ENCODE results near the gene BRD2. TPM values are rescaled to one million over a fixed set of nuclear protein-coding genes. Genes with fewer than 3 reads are reported as not detected.

The BRD2 gene
- total RNA-seq, 1 experiment from 2014 or later = 222 TPM

- TF ChIP-seq ZBTB43 (CRISPR knock-in tag; IDR thresholded peaks at IDR 0.05) = peak; percentile 69
- peak; percentile 73; the same call in 1 of the 2 replicates for TF ChIP-seq KAT7 (CRISPR knock-in tag; IDR thresholded peaks at IDR 0.05; ENCODE audit: borderline replicate concordance)
- no peak for TF ChIP-seq ZNF121 (CRISPR knock-in tag; IDR thresholded peaks at IDR 0.05)
- no peak for TF ChIP-seq ZNF532 (CRISPR knock-in tag; IDR thresholded peaks at IDR 0.05; ENCODE audit: borderline replicate concordance)
- no peak for TF ChIP-seq ZNF671 (CRISPR knock-in tag; IDR thresholded peaks at IDR 0.05)
- TF ChIP-seq ZNF219 (CRISPR knock-in tag; IDR thresholded peaks at IDR 0.05; ENCODE audit: borderline replicate concordance) = peak; percentile 47; the same call in 1 of the 2 replicates
- no peak for TF ChIP-seq CTCF (IDR thresholded peaks at IDR 0.05)
- no peak for TF ChIP-seq JAZF1 (CRISPR knock-in tag; IDR thresholded peaks at IDR 0.05)
- peak; percentile 52; the same call in 1 of the 2 replicates for TF ChIP-seq E2F1 (CRISPR knock-in tag; IDR thresholded peaks at IDR 0.05)
- TF ChIP-seq TP53 (CRISPR knock-in tag; IDR thresholded peaks at IDR 0.05) = peak; percentile 57; the same call in 1 of the 2 replicates
- TF ChIP-seq ZNF317 (CRISPR knock-in tag; IDR thresholded peaks at IDR 0.05; ENCODE audit: borderline replicate concordance, low read depth) = no peak
- TF ChIP-seq NR3C1 (CRISPR knock-in tag; conservative IDR thresholded peaks at IDR 0.05; ENCODE audit: low read depth) = no peak
- peak; percentile 9; the same call in 1 of the 2 replicates for TF ChIP-seq NFYB (CRISPR knock-in tag; conservative IDR thresholded peaks at IDR 0.05; ENCODE audit: low read depth)
- peak; percentile 69; the same call in 1 of the 2 replicates for TF ChIP-seq FOXP1 (CRISPR knock-in tag; IDR thresholded peaks at IDR 0.05; ENCODE audit: borderline replicate concordance)
- no peak for TF ChIP-seq ZNF423 (CRISPR knock-in tag; IDR thresholded peaks at IDR 0.05)
- peak; percentile 34; the same call in 1 of the 2 replicates for TF ChIP-seq TEAD4 (CRISPR knock-in tag; IDR thresholded peaks at IDR 0.05)
- TF ChIP-seq ZNF396 (CRISPR knock-in tag; IDR thresholded peaks at IDR 0.05; ENCODE audit: borderline replicate concordance) = no peak
- peak; percentile 11; the same call in 1 of the 2 replicates for TF ChIP-seq E2F5 (CRISPR knock-in tag; IDR thresholded peaks at IDR 0.05)
- no peak for TF ChIP-seq GRHL2 (CRISPR knock-in tag; IDR thresholded peaks at IDR 0.05; ENCODE audit: insufficient replicate concordance, severe bottlenecking)
- TF ChIP-seq SOX15 (CRISPR knock-in tag; IDR thresholded peaks at IDR 0.05) = no peak
- TF ChIP-seq CBFB (CRISPR knock-in tag; IDR thresholded peaks at IDR 0.05; ENCODE audit: low read depth) = no peak
Measured at GRCh38 chr6:32972353-32973143, 4.2 kb downstream of the BRD2 start (continued).

Data from WTC11 (cell line).